DMS114 treated with DMSO at 0.1 percent for 48 hours (cell line): Measurements from ENCODE around the gene SH3BP2.

ENCODE experiments used
- DNase-seq: peaks from one replicate; lab custom pipeline; 2025; ENCODE audit not compliant: unreplicated experiment; lab: John Stamatoyannopoulos, UW

Gene SH3BP2

DNA sequence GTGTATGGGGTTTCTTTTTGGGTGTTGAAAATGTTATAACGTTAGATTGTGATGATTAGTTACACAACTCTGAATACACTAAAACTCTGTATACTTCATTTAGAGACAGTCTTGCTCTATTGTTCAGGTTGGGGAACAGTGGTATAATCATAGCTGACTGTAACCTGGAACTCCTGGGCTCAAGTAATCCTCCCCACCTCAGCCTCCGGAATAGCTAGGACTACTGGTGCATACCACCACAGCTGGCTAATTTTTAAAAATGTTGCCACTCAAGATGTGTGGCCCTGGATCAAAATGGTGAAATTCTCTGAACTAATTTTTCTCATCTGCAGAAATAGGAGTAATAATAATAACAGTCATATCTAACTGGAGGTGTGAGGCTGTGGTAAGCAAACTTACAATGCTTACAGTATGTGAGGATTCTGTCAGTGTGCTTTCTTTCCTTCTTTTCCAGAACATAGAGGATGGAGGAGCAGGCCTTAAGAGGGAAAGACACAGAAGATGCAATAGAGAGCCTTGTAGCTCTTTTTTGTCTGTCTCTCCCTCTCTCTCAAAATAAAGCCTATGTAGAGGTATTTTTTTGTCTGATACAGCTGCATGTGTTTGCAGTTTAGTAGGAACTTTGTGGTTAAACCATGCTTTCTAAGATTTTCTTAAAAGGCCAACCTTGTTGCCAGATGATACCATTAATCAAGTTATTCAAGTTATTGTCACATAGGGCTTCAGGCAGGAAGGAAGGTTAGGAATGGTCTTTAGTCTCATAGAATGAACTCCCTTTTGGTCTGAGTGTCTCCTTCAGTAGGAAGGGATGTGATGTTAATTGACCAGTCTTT is 58.3 kb downstream of the SH3BP2 start:
- DNase-seq = no peak

DNA sequence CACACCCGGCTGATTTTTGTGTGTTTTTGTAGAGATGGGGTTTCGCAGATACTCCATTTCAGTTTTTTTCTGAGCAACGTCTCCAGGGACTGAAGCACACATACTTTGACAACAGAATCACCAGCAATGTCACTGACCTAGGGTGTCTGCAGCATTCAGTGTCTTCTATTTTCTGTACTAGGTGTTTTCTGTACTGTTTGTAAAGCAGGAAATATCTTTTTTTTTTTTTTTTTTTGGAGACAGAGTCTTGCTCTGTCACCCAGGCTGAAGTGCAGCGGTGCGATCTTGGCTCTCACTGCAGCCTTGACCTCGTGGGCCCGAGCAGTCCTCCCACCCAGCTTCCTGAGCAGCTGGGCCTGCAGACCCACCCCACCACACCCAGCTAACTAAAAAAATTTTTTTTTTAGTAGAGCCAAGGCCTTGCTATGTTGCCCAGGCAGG is 59.6 kb downstream of the SH3BP2 start:
- no peak for DNase-seq

DNA sequence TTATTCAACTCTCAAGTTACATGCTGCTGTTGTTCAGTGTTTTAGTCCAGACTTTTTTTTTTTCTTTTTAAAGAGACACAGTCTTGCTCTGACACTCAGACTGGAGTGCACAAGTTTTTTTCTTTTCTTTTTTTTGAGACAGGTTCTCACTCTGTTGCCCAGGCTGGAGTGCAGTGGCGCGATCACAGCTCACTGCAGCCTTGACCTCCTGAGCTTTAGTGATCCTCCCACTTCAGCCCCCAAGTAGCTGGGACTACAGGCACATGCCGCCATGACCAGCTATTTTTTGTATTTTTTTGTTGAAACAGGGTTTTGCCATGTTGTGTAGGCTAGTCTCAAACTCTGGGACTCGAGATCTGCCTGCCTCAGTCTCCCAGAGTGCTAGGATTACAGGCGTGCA is 62.7 kb downstream of the SH3BP2 start:
- DNase-seq = no peak

DNA sequence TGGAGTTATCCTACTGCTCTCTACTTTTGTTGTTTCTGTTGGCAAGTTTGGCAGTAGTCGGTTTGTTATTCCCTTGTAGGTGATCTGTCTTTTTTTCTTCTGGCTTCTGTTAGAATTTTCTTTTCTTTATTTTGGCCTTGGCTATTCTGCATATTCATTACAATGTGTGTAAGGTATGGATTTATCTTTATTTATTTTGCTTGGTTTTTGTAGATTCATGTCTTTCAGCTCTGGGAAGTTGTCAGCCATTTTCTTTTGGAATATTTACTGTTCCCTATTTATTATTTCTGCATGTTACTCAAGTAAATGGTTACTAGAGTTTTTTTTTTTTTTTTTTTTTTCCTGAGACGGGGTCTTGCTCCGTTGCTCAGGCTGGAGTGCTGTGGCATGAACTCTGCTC is 63.4 kb downstream of the SH3BP2 start:
- DNase-seq = no peak

DNA sequence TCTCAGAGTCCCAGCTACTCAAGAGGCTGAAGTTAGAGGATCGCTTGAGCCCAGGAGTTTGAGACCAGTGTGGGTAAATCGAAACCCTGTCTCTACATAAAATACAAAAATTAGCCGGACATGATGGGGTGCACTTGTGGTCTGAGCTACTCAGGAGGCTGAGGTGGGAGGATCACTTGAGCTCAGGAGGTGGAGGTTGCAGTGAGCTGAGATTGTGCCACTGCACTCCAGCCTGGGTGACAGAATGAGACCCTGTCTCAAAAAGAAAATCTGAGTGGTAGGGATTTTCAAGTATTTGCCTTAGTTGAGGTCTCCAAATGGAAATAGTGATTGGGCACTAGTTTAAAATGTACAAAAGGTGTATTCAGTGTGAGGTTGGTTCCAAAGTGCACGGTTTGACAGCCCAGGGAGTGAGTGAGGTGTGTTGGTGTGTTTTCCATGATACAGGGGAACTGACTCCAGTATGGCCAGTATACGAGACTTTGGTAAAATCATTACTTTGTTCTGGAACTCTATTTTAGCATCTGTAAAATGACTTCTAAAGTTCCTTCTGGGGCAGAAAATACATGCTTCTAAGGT is 64.6 kb downstream of the SH3BP2 start:
- DNase-seq = no peak

DNA sequence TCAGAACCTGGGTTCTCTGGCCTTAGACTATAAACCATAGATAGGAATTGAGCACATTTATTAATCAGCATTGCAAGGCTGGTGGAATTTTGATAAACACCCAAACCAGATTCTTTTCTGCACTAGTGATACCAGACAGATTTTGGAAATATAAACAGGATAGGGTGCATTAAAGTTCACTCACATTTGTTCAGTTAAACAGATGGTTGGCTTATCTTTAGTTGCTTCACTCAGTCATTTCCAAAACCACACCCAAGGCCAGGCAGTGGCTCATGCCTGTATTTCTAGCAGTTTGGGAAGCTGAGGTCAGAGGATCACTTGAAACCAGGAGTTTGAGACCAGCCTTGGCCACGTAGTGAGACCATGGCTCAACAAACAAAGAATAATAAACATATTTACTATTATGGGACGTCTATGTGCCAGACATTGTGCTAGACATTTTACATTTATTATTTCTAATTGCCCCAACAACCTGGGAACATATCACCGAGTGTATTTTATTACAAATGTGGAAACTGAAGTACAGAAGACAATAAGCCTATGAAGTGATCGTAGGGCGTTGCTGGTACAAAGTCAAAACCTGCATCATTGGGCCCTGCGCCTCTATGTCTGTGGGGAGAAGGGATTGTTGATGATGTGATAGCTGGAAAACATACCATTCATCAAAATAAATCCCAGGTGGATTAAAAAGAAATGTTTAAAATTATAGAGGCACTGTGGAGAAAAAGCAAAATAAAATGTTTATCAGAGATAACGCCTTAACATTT is 65.7 kb downstream of the SH3BP2 start:
- no peak for DNase-seq

DNA sequence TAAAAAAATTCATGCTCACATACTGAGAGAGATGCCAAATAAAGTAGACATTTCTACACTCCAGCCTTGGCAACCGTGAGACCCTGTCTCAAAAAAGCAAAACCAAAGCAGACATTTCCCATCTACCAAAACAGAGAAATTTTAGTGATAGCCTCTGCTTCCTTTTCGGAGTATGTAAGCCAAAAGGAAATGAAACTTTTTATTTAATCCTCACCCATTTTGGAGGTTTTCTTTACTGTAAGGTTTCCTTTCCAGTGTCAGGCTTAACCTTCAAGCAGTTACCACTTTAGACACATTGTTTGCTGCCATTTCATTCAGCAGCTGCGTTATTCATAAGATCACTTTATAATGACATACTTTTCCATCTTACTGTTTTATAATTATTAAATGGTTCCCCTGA is 66.6 kb downstream of the SH3BP2 start:
- DNase-seq = no peak

DNA sequence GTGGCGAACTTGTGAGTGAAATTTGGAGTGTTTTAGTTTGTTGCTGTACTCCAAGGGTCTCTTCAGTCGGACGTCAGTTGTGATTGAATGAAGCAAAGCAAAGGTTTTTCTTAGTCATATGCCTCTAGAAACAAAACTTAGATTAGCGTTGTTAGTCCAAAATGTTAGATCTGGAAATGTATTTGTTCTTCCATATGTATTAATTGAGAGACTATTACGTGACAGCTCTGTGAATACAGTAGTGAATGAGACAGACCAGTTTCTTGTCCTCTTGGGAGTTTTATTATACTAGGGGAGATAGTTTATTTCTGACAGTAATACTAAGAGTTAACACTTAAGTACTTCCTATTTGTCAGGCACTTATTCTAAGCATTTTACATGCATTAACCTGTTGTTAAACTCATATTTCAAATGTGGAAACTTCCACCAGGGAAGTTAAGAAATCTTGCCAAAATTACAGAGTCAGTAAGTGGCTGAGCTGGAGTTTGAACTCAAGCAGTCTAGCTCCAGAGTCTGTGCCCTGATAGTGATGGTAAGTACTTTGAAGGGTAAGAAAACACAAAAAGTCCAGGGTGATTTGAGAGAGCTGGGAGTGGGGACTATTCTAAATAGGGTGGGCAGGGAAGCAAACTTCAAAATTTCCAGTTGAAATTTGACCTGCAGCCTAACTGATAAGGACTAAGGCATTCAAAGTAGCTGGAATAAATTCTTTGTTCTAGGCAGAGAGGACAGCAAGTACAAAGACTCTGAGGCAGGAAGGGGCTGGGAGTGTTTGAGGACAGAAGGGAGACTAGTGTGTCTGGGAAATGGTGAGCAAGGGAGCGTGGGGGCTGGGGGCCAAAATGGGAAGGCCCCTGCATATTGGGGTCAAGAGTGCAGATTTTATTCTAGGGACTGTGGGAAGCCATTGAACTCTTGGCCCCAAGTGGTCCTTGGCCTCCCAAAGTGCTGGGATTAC is 67.8 kb downstream of the SH3BP2 start:
- no peak for DNase-seq

DNA sequence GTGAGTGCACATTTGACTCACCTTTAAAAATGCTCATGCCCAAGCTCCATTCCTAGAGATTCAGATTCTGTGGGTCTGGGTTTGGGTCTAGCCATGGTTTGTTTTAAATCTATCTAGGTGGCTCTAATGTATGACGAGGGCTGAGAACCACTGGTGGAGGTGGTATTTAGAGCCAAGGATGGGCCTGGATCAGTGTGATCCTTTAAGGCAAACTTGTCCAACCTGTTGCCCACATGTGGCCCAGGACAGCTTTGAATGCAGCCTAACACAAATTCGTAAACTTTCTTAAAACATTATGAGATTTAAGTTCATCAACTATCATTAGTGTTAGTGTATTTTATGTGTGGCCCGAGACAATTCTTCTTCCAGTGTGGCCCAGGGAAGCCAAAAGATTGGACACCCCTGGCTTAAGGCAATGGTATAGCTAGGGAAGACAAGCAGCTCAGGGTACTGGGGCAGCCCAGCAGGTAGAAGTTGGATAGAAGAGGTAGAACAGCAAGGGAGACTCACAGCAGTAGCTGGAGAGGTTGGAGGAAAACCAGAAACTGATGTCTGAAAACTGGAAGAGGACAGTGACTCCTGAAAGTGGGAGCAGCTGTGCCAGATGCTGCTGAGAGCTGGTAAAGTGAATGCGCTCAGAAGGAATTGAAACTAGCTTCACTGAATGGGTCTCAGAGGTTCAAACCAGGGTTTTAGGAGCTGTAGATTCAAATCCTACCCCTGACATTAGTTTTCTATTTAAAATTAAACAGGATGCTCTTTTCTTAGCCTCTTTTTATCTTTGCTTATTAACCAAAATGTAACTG is 68.9 kb downstream of the SH3BP2 start:
- DNase-seq = no peak

DNA sequence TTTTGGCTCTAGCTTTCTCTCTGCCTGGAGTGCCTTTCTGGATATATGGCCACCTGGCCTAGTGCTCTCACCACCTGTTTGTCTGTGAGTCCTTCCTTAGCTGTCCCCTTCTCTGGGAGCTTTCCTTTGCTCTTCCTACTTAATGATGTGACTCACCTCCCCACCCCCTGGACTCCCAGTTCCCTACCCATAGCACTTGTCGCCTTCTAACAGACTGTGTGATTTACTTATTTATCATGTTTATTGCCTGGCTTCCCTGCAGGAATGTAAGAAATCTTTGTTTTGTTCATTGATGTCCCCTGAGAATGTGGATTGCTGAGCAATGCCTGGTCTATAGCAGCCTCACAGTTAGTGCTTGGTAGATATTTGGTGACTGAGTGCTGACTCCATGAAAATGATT is 69.6 kb downstream of the SH3BP2 start:
- DNase-seq = no peak

DNA sequence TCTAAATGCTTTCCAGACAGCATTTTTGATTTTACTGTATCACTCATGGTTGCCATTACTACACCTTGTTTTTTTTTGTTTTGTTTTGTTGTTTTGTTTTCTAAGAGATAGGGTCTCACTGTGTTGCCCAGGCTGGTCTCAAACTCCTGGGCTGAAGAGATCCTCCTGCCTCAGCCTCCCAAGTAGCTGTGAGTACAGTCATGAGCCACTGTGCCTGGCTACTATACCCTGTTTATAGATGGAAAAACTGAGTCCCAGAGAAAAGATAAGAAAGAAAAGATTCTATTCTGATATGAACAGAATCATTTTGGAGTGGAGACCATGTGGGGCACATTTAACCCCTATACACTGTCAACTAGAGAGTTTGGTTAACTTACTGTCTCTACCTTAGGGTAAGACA is 70.8 kb downstream of the SH3BP2 start:
- no peak for DNase-seq

DNA sequence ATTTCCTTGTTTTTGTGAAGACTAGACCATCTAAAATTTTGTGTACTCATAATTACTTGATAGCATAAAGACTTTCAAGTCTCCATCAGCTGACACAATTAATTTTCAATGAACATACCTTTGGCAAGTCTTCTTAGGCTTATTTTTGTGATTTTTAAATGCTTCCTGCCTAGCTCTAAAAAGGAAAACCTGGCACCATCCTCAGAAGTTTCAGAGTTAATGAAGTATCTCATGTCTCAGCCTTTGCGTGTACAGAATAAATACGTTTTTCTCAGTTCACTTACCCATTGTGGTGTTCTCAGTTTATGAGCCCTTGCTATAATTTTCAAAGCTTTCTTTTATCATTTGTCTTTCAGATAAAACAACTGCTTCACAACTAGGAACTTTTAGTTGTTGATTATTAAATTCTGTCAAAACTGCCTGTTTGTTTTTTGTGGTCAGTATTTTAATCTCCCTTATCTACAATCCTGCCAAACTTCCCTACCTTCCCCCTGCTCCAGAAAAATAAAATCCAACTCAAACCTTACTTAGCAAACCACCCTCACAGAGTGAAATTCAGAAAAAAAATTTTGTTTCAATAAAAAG is 72.4 kb downstream of the SH3BP2 start:
- DNase-seq = no peak

DNA sequence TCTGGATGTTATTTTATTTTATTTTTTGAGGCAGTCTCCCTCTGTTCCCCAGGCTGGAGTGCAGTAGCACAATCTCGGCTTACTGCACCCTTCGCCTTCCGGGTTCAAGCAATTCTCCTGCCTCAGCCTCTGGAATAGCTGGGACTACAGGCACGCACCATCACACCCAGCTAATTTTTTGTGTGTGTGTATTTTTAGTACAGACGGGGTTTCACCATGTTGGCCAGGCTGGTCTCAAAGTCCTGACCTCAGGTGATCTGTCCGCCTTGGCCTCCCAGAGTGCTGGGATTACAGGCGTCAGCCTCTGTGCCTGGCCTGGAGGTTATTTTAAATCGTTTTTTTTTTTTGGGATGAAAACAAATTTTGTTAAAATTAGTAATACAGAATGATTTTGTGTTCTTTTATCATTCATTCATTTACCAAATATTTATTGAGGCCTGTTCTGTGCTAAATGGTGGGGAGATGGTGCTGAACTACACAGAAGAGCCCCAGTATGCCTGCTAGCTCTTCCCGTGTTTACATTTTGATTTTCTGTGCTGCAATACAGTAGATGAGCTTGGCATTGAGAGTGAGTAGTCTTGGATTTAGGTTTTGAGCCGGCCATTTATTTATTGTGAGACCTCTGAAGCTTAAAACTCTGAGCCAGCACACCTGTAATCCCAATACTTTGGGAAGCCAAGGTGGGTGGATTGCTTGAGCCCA is 73.4 kb downstream of the SH3BP2 start:
- DNase-seq = no peak

DNA sequence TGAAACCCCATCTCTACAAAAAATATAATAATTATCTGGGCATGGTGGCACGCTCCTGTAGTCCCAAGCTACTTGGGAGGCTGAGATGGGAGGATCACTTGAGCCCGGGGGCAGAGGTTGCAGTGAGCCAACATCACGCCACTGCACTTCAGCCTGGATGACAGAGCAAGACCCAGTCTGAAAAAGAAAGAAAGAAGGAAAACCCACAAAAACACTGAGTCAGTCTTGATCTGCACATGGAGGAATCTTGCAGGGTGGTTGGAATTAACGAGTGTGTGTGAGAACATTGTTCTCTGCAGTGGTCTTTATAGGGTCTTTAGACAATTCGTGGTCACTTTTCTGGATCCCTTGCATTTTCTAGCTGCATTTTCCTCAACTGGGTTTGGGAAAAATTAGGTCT is 74.0 kb downstream of the SH3BP2 start:
- no peak for DNase-seq

DNA sequence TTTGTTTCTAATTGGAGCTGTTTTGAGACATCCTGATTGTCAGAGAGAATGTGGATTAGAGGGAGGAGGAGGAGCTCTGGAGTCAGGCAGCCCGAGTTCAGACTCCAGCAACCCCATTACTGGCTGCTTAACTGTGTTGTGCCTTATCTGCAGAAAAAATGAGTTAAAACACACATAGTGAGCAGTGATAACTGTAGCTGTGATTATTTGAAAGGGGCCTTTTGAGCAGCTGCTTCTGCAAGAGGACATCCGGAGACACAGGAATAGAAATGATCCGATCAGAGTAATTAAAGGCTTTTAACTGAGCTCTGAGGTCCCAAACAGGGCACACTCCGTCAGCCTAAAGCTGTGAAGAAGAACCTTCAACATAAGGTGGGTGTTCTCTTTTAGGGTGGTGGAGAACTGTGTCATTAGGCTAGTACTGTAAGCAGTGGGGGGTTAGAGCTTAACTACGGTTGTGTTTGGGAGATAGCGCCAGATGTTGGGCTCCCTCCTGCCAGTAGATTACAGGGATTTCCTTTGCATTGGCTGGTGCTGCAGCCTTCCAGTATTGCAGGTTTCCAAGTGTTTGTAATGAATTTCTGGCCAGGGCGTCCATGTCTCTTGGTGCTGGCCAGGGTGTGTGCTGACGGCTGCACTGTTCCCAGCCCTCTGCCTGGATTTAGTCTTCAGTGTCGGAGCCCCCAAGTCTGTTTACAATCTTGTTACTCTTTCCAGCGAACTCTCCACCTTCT is 75.0 kb downstream of the SH3BP2 start:
- no peak for DNase-seq

DNA sequence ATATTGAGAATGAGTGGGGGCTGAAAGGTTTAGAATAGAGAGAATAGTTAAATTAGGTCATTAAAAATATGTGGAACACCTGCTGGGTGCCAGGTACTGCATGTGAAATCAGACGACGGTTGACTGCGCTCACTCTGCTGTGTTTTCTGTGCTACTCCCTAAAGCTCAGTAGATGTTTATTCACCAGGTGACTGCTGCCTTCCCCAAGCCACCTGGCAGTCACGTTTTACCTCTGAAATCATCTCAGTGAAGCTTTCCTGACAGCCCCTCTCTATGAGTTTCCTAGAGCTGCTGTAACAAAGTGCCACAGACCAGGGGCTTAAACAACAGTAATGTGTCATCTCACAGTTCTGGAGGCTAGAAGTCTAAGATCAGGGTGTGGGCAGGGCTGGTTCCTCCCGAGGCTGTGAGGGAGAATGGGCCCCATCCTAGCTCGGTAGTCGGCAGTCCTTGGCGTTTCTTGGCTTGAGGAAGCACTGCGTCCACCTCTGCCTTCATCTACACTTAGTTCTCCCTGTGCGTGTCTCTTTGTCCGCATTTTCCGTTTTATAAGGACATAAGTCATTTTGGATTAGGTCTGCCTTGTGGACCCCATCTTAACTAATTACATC is 76.1 kb downstream of the SH3BP2 start:
- no peak for DNase-seq

DNA sequence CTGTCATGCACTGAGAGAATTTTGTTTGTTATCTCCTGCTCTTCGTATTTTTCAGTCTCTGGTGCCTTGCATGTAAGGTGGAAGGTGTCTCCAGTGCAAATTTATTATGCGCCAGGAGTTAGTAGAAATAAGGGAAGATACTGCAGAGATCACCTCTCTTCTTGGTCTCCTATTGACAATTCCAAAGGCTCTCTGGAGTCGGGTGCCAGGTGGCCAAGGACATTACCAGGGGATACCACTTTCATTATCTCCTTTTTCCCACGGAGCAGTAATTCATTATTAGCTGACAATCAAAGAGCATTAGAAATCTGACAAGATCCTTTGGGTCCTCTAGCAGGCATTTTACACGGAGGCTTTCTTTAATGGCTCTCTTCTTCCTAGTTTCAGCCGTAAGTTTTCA is 76.8 kb downstream of the SH3BP2 start:
- DNase-seq = no peak

DNA sequence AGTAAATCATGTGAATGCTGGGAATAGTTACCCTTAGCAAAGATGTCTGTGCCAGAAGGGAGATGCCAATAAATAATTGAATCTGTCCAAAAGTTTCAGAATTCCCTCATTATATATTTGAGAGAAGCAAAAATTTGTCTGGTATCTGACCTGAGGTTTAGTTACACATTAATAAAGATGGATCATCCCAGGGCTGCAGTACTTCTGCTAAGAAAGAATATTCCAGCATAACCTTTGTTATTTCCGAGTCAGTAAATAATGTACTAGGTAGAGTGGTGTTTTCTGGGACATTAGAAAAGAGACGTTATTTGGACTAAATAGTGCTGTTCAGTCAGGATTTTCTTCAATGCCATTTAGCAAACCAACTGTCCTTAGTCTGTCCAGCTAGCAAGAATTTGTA is 77.2 kb downstream of the SH3BP2 start:
- no peak for DNase-seq
